ENCODE measurements around the gene GALNT2.

GALNT2 gene

GRCh38 chr1:230072296-230072695, 5.3 kb downstream of the GALNT2 start:
- peak; percentile 25 for DNase-seq (ENCODE audit: low spot score)

GRCh38 chr1:230072866-230073265, 5.8 kb downstream of the GALNT2 start:
- DNase-seq (ENCODE audit: low spot score): no peak

- DNase-seq (ENCODE audit: low spot score): peak; percentile 47
Observed at GRCh38 chr1:230073371-230074035, 6.5 kb downstream of the GALNT2 start.

- DNase-seq (ENCODE audit: low spot score): no peak
Observed at GRCh38 chr1:230074270-230074669, 7.2 kb downstream of the GALNT2 start.

- DNase-seq (ENCODE audit: low spot score): no peak
Observed at GRCh38 chr1:230074762-230075161, 7.7 kb downstream of the GALNT2 start.

GRCh38 chr1:230076121-230076520, 9.1 kb downstream of the GALNT2 start:
- DNase-seq (ENCODE audit: low spot score): no peak

- DNase-seq (ENCODE audit: low spot score): no peak
Observed at GRCh38 chr1:230077011-230077410, 10.0 kb downstream of the GALNT2 start.

- no peak for DNase-seq (ENCODE audit: low spot score)
Observed at GRCh38 chr1:230077436-230078213, 10.6 kb downstream of the GALNT2 start.

GRCh38 chr1:230079199-230080024, 12.4 kb downstream of the GALNT2 start:
- DNase-seq (ENCODE audit: low spot score): no peak

- no peak for DNase-seq (ENCODE audit: low spot score)
Observed at GRCh38 chr1:230080822-230081221, 13.8 kb downstream of the GALNT2 start.

- DNase-seq (ENCODE audit: low spot score): no peak
Observed at GRCh38 chr1:230081751-230082150, 14.7 kb downstream of the GALNT2 start.

- no peak for DNase-seq (ENCODE audit: low spot score)
Observed at GRCh38 chr1:230082211-230082610, 15.2 kb downstream of the GALNT2 start.

- DNase-seq (ENCODE audit: low spot score): no peak
Observed at GRCh38 chr1:230083053-230083452, 16.0 kb downstream of the GALNT2 start.

GRCh38 chr1:230083746-230084407, 16.8 kb downstream of the GALNT2 start:
- DNase-seq (ENCODE audit: low spot score): no peak

- no peak for DNase-seq (ENCODE audit: low spot score)
Observed at GRCh38 chr1:230084408-230085177, 17.6 kb downstream of the GALNT2 start.

- DNase-seq (ENCODE audit: low spot score): no peak
Observed at GRCh38 chr1:230085178-230085515, 18.1 kb downstream of the GALNT2 start.

- DNase-seq (ENCODE audit: low spot score): no peak
Observed at GRCh38 chr1:230086151-230086550, 19.1 kb downstream of the GALNT2 start.

- DNase-seq (ENCODE audit: low spot score): no peak
Observed at GRCh38 chr1:230087028-230087716, 20.1 kb downstream of the GALNT2 start.

- no peak for DNase-seq (ENCODE audit: low spot score)
Observed at GRCh38 chr1:230087717-230088105, 20.7 kb downstream of the GALNT2 start.

- no peak for DNase-seq (ENCODE audit: low spot score)
Observed at GRCh38 chr1:230090194-230090711, 23.2 kb downstream of the GALNT2 start.

All from cerebellar cortex (tissue), 1 donor.